Measurements from ENCODE around the gene SMG5.

The SMG5 gene

DNA sequence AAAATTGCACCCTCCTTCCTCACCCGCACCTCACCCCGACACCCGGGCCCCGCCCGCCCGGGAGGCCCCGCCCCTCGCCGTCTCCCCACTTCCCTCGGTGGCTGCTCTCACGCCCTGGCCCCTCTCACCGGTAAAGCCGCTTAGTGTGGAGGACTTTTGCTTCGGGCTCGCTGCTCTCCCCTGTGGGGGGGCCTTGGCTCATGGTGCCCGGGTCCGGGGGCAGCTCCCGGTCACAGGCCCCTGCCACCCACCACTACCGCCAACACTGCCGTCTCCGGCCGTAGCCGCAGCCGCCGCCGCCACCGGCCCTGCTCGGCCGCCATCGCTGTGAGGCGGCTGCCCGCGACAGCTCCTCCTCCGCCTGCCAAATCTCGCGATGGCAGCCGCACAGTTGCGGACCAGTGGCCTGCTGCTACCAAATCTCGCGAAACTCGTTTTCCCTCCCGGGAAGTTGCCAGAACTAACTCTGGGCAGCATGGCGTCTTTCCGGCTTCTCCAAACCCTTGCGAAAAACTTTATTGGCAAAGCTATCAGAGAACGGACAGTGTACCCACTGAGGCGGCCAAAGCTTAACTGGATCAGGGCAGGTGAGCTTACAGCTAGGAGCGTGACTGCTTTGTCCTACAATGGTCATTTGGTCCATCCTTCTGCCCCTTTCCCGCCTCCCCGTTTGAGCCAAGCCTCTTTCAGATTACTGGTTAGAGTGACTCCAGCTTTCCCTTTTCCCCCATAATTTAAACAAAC, at the start of gene SMG5 (continued):
- TF ChIP-seq, protein P1, sequence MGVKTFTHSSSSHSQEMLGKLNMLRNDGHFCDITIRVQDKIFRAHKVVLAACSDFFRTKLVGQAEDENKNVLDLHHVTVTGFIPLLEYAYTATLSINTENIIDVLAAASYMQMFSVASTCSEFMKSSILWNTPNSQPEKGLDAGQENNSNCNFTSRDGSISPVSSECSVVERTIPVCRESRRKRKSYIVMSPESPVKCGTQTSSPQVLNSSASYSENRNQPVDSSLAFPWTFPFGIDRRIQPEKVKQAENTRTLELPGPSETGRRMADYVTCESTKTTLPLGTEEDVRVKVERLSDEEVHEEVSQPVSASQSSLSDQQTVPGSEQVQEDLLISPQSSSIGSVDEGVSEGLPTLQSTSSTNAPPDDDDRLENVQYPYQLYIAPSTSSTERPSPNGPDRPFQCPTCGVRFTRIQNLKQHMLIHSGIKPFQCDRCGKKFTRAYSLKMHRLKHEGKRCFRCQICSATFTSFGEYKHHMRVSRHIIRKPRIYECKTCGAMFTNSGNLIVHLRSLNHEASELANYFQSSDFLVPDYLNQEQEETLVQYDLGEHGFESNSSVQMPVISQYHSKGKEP (tag by site-specific recombination; IDR thresholded peaks at IDR 0.05), result peak; percentile 59; the same call in 1 of the 2 replicates
- peak; percentile 93 for TF ChIP-seq ZNF24 (tag by site-specific recombination; IDR thresholded peaks at IDR 0.05)
- peak; percentile 100 for TF ChIP-seq YY1 (tag by site-specific recombination; IDR thresholded peaks at IDR 0.05)
- TF ChIP-seq, protein P2, sequence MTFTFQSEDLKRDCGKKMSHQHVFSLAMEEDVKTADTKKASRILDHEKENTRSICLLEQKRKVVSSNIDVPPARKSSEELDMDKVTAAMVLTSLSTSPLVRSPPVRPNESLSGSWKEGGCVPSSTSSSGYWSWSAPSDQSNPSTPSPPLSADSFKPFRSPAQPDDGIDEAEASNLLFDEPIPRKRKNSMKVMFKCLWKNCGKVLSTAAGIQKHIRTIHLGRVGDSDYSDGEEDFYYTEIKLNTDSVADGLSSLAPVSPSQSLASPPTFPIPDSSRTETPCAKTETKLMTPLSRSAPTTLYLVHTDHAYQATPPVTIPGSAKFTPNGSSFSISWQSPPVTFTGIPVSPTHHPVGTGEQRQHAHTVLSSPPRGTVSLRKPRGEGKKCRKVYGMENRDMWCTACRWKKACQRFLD (tag by site-specific recombination; IDR thresholded peaks at IDR 0.05), result no peak
- no peak for TF ChIP-seq ZNF239 (tag by site-specific recombination; IDR thresholded peaks at IDR 0.05)
- no peak for TF ChIP-seq ZNF114 (tag by site-specific recombination; IDR thresholded peaks at IDR 0.05)
- TF ChIP-seq, protein P3, sequence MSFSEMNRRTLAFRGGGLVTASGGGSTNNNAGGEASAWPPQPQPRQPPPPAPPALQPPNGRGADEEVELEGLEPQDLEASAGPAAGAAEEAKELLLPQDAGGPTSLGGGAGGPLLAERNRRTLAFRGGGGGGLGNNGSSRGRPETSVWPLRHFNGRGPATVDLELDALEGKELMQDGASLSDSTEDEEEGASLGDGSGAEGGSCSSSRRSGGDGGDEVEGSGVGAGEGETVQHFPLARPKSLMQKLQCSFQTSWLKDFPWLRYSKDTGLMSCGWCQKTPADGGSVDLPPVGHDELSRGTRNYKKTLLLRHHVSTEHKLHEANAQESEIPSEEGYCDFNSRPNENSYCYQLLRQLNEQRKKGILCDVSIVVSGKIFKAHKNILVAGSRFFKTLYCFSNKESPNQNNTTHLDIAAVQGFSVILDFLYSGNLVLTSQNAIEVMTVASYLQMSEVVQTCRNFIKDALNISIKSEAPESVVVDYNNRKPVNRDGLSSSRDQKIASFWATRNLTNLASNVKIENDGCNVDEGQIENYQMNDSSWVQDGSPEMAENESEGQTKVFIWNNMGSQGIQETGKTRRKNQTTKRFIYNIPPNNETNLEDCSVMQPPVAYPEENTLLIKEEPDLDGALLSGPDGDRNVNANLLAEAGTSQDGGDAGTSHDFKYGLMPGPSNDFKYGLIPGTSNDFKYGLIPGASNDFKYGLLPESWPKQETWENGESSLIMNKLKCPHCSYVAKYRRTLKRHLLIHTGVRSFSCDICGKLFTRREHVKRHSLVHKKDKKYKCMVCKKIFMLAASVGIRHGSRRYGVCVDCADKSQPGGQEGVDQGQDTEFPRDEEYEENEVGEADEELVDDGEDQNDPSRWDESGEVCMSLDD (tag by site-specific recombination; IDR thresholded peaks at IDR 0.05), result 0 out of 2 replicates have a peak, but pooled peaks have one; percentile 28
- TF ChIP-seq ZNF202 (tag by site-specific recombination; IDR thresholded peaks at IDR 0.05; ENCODE audit: borderline replicate concordance), result no peak
- TF ChIP-seq ZNF404 (tag by site-specific recombination; IDR thresholded peaks at IDR 0.05), result no peak
- peak; percentile 86; the same call in 1 of the 2 replicates for TF ChIP-seq ZNF2 (tag by site-specific recombination; IDR thresholded peaks at IDR 0.05)
- no peak for TF ChIP-seq ZNF248 (tag by site-specific recombination; IDR thresholded peaks at IDR 0.05)
- TF ChIP-seq GLI2 (tag by site-specific recombination; IDR thresholded peaks at IDR 0.05; ENCODE audit: borderline replicate concordance, low read depth), result no peak
- no peak for TF ChIP-seq ZNF423 (tag by site-specific recombination; IDR thresholded peaks at IDR 0.05)
- TF ChIP-seq ZNF140 (tag by site-specific recombination; IDR thresholded peaks at IDR 0.05), result no peak
- TF ChIP-seq ZBTB1 (tag by site-specific recombination; IDR thresholded peaks at IDR 0.05), result no peak
- no peak for TF ChIP-seq ZNF214 (tag by site-specific recombination; IDR thresholded peaks at IDR 0.05; ENCODE audit: borderline replicate concordance)
- TF ChIP-seq, protein P4, sequence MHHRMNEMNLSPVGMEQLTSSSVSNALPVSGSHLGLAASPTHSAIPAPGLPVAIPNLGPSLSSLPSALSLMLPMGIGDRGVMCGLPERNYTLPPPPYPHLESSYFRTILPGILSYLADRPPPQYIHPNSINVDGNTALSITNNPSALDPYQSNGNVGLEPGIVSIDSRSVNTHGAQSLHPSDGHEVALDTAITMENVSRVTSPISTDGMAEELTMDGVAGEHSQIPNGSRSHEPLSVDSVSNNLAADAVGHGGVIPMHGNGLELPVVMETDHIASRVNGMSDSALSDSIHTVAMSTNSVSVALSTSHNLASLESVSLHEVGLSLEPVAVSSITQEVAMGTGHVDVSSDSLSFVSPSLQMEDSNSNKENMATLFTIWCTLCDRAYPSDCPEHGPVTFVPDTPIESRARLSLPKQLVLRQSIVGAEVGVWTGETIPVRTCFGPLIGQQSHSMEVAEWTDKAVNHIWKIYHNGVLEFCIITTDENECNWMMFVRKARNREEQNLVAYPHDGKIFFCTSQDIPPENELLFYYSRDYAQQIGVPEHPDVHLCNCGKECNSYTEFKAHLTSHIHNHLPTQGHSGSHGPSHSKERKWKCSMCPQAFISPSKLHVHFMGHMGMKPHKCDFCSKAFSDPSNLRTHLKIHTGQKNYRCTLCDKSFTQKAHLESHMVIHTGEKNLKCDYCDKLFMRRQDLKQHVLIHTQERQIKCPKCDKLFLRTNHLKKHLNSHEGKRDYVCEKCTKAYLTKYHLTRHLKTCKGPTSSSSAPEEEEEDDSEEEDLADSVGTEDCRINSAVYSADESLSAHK (tag by site-specific recombination; IDR thresholded peaks at IDR 0.05), result peak; percentile 62; the same call in 1 of the 2 replicates
- TF ChIP-seq, protein P5, sequence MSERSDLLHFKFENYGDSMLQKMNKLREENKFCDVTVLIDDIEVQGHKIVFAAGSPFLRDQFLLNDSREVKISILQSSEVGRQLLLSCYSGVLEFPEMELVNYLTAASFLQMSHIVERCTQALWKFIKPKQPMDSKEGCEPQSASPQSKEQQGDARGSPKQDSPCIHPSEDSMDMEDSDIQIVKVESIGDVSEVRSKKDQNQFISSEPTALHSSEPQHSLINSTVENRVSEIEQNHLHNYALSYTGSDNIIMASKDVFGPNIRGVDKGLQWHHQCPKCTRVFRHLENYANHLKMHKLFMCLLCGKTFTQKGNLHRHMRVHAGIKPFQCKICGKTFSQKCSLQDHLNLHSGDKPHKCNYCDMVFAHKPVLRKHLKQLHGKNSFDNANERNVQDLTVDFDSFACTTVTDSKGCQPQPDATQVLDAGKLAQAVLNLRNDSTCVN (tag by site-specific recombination; optimal IDR thresholded peaks at IDR 0.05), result peak; percentile 40
- TF ChIP-seq ZNF560 (tag by site-specific recombination; IDR thresholded peaks at IDR 0.05; ENCODE audit: borderline replicate concordance), result no peak
- TF ChIP-seq ZEB2 (tag by site-specific recombination; IDR thresholded peaks at IDR 0.05), result peak; percentile 89; the same call in 1 of the 2 replicates
- no peak for TF ChIP-seq ZNF23 (tag by site-specific recombination; IDR thresholded peaks at IDR 0.05; ENCODE audit: borderline replicate concordance)
- no peak; the same call in 1 of the 2 replicates for TF ChIP-seq ZNF626 (tag by site-specific recombination; IDR thresholded peaks at IDR 0.05)
- TF ChIP-seq ZNF133 (tag by site-specific recombination; IDR thresholded peaks at IDR 0.05), result no peak
- no peak for TF ChIP-seq ZNF658 (tag by site-specific recombination; IDR thresholded peaks at IDR 0.05)

All from HEK293 (cell line).